ENCODE results near the gene GSTO2.
"Not testable (repeated sequence)": the region's sequence is repeated elsewhere in the genome, so short reads cannot be mapped to it uniquely, and the experiment has no call there.

GSTO2 gene

DNA sequence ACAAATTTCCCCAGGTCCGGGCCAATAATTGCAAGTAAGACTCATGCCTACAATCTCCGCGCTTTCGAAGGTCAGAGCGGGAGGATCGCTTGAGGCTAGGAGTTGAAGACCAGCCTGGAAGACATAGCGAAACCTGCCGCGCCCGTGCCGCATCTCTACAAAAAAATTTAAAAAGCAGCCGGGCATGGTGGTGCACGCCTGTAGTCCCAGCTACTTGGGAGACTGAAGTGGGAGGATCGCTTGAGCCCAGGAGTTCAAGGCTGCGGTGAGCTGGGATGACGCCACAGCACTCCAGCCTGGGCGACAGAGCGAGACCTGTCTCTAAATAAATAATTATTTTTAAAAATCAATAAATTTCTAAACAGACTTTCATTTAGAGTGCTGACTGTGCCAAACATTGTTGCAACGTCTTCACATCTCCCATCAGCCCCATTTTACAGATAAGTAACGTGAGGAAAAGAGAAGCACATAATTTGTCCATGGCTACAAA lies 36.3 kb upstream of the GSTO2 start:
- Histone ChIP-seq H3K27me3 (replicated peaks) (peaks cover 2% of the 10 kb centered on the region), H3K36me3 (replicated peaks) (no peaks in the 10 kb centered on the region), H3K4me3 (ENCODE audit: low read depth, low read length) (peak overlapping the region; percentile 92), H3K27ac (no peak overlapping the region)
- TF ChIP-seq, protein P1, sequence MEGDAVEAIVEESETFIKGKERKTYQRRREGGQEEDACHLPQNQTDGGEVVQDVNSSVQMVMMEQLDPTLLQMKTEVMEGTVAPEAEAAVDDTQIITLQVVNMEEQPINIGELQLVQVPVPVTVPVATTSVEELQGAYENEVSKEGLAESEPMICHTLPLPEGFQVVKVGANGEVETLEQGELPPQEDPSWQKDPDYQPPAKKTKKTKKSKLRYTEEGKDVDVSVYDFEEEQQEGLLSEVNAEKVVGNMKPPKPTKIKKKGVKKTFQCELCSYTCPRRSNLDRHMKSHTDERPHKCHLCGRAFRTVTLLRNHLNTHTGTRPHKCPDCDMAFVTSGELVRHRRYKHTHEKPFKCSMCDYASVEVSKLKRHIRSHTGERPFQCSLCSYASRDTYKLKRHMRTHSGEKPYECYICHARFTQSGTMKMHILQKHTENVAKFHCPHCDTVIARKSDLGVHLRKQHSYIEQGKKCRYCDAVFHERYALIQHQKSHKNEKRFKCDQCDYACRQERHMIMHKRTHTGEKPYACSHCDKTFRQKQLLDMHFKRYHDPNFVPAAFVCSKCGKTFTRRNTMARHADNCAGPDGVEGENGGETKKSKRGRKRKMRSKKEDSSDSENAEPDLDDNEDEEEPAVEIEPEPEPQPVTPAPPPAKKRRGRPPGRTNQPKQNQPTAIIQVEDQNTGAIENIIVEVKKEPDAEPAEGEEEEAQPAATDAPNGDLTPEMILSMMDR (IDR thresholded peaks at IDR 0.05; ENCODE audit: low read depth, low read length, missing control alignments) = no peak
- no peak for DNase-seq
- in situ Hi-C loops (cut with HindIII; ENCODE audit: low pct_ligation_motif_present, low sequenced_read_pairs) = no loop called here

DNA sequence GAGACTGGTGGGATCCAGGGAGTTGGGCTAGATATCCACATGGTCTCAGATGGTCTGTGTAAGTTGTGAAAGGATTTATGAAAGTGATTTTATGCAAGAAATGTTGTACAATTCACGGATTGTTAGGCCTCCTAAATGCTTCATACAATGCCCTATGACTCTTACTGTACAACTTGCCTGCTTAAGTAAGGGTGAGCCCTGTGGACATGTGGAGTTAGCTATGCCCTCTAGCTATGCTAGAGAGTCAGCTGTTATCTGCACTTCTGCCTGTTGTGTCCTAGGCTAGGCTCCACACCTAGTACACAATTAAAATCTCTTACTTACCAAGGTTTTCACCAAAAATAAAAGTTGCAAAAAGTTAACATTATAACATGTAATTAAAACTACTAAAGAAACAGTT lies 35.2 kb upstream of the GSTO2 start:
- H3K27me3 ChIP-seq (replicated peaks) = no peaks in the 10 kb centered on the region
- TF ChIP-seq, protein P1 (IDR thresholded peaks at IDR 0.05; ENCODE audit: low read depth, low read length, missing control alignments) = no peak
- no peak for DNase-seq
- H3K27ac ChIP-seq = no peak overlapping the region
- no peaks in the 10 kb centered on the region for H3K36me3 ChIP-seq (replicated peaks)
- H3K4me3 ChIP-seq (ENCODE audit: low read depth, low read length) = no peak overlapping the region
- in situ Hi-C loops (cut with HindIII; ENCODE audit: low pct_ligation_motif_present, low sequenced_read_pairs) = no loop called here

DNA sequence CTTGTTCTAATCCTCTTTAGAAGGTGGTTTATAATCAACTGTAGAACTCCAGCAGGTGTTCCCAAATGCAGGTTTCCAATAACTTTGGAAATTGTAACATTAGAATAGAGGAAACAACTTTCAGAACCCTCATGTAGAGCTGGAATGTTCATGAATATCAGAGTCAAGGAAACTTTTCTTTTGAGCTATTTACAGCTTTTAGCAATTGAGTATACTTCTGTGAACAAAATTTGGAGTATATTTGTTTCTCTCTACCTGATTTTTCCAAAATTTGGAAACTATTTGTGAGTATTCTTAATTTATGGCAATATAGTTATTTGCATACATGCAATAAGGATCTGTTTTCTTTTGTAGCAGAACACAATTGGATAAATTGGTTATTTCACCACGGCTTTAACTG lies 34.0 kb upstream of the GSTO2 start:
- H3K4me3 ChIP-seq (ENCODE audit: low read depth, low read length) = no peak overlapping the region
- H3K36me3 ChIP-seq (replicated peaks) = no peaks in the 10 kb centered on the region
- TF ChIP-seq, protein P1 (IDR thresholded peaks at IDR 0.05; ENCODE audit: low read depth, low read length, missing control alignments) = no peak
- DNase-seq = no peak
- in situ Hi-C loops (cut with HindIII; ENCODE audit: low pct_ligation_motif_present, low sequenced_read_pairs) = no loop called here
- H3K27ac ChIP-seq = no peak overlapping the region
- H3K27me3 ChIP-seq (replicated peaks) = no peaks in the 10 kb centered on the region

DNA sequence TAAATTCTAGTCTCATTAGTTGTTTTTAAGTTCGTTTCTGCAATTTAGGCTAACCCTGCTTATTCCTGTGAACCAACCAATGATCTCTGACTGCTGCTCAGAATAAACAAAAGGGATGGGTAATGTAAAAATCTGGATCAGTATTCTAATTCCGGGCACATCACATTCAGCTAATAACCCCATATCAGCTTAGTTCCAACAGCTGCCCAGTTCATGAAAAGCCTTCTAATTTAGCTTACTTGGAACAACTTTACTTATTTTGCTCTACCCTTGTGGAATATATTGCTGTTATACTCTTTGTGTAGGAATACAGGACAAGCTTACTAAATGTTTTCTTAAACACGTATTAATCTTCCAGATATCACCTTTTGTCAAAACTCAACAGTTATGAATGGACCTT lies 33.2 kb upstream of the GSTO2 start:
- H3K27me3 ChIP-seq (replicated peaks) = no peaks in the 10 kb centered on the region

DNA sequence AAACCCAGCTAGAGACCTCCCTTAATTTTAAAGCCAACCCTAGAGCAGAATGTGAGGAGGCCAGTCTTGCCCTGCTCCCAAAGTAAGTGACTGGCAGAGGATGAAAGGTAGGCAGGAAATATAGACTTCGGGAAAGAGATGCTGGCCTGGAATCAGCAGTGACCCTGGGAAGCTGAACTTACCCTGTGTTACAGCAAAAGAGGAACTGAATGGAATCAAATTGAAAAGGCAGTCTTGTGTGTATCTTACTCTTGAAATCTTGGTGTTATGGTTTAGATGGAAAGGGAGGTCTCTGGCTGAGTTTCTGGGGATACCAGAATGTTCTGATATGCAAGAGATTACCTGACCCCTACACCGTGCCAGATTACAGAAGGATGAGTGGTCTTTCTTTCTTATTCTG lies 28.9 kb upstream of the GSTO2 start:
- DNase-seq = no peak
- in situ Hi-C loops (cut with HindIII; ENCODE audit: low pct_ligation_motif_present, low sequenced_read_pairs) = no loop called here
- Histone ChIP-seq H3K27ac (no peak overlapping the region), H3K27me3 (replicated peaks) (no peaks in the 10 kb centered on the region), H3K4me3 (ENCODE audit: low read depth, low read length) (no peak overlapping the region), H3K36me3 (replicated peaks) (no peaks in the 10 kb centered on the region)
- TF ChIP-seq, protein P1 (IDR thresholded peaks at IDR 0.05; ENCODE audit: low read depth, low read length, missing control alignments) = no peak

More for the DNA sequence above, 33.2 kb upstream of the GSTO2 start:
- no peak for DNase-seq
- TF ChIP-seq, protein P1 (IDR thresholded peaks at IDR 0.05; ENCODE audit: low read depth, low read length, missing control alignments) = no peak
- no peak overlapping the region for H3K4me3 ChIP-seq (ENCODE audit: low read depth, low read length)
- in situ Hi-C loops (cut with HindIII; ENCODE audit: low pct_ligation_motif_present, low sequenced_read_pairs) = no loop called here
- no peaks in the 10 kb centered on the region for H3K36me3 ChIP-seq (replicated peaks)
- no peak overlapping the region for H3K27ac ChIP-seq

DNA sequence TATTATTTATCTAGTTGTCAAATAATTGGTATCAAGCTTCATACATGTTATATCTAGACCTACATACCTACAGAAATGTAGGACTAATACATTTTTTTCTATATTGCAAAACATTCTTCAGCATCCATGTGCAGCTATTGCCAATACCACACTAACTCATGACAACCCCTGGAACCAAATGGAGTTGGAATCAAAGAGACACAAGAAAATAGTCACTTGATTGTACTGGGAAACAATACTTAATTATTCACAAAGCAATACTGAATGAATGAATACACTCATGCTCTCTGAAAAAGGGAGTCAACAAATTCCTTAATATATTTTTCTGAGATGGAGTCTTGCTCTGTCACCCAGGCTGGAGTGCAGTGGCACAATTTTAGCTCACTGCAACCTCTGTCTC lies 26.4 kb upstream of the GSTO2 start:
- Histone ChIP-seq H3K36me3 (replicated peaks) (no peaks in the 10 kb centered on the region), H3K4me3 (ENCODE audit: low read depth, low read length) (no peak overlapping the region), H3K27ac (no peak overlapping the region), H3K27me3 (replicated peaks) (no peaks in the 10 kb centered on the region)
- in situ Hi-C loops (cut with HindIII; ENCODE audit: low pct_ligation_motif_present, low sequenced_read_pairs) = no loop called here
- DNase-seq = no peak
- TF ChIP-seq, protein P1 (IDR thresholded peaks at IDR 0.05; ENCODE audit: low read depth, low read length, missing control alignments) = no peak

DNA sequence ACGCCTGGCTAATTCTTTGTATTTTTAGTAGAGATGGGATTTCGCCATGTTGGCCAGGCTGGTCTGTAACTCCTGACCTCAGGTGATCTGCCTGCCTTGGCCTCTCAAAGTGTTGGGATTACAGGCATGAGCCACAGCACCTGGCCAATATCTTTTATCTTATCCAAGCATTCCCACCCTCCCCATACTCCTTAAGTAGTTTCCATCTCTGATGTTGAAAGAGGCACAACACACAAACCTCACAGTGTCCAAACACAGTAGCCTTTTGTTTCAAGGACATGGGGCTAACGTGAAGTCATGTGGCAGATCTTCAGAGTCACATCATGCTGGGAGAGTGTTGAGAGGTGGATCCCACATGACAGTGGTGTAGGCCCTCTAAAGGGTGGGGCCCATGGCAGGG lies 26.0 kb upstream of the GSTO2 start:
- H3K27ac ChIP-seq; H3K4me3 ChIP-seq (ENCODE audit: low read depth, low read length); in situ Hi-C loops (cut with HindIII; ENCODE audit: low pct_ligation_motif_present, low sequenced_read_pairs); H3K27me3 ChIP-seq (replicated peaks); H3K36me3 ChIP-seq (replicated peaks); DNase-seq: not testable (repeated sequence)
